NOMO-1 (cell line): ENCODE results near the gene PRAMEF18.
"Not testable (repeated sequence)": the region's sequence is repeated elsewhere in the genome, so short reads cannot be mapped to it uniquely, and the experiment has no call there.

Source experiments
- DNase-seq, 2 experiments: peaks; one replicate each; lab custom pipeline; 2025; ENCODE audit not compliant: unreplicated experiment in 2 of 2; lab: John Stamatoyannopoulos, UW

Gene PRAMEF18

DNA sequence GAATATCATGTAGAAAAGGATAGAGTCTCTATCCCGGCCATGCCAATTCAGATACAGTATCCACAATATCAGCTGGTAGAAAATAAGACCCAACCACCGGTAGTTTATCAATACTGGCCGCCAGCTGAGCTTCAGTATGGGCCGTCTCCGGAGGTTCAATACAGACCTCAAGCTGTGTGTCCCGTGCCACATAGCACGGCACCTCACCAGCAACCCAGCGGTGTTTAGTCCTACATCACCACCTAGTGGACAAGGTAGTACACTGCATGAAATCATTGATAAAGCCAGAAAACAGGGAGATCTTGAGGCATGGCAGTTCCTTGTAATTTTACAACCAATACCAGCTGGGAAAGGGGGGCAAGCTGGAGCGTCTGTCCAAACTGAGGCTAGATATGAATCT lies 17.2 kb downstream of the PRAMEF18 start:
- DNase-seq, result not testable (repeated sequence)

DNA sequence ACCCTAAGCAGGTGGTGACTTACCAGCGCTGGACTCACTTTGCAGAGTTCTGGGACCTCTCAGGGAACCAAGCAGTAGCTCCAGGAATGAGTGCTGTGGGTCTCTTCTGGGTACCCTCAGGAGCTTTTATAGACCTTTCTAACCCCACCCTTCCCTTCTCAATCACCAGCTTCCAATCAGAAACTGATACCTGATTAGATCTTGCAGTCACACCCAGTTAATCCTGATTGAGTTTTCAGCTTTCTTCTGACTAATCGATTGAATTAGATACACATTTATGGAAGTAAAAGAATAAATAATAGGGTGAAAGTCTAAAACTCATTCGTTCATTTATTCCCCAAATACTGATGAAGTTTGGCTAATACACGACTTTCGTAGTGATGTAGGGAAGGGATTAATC lies 24.6 kb downstream of the PRAMEF18 start, which contains the start of gene PRAMEF13:
Gene PRAMEF13 (minus strand): TSS at position 101 of the 400 bp plus-strand sequence. CDS start 1,820 bp downstream, outside the sequence.
- not testable (repeated sequence) for DNase-seq
